DMS79 treated with DMSO at 0.1 percent for 48 hours (cell line): ENCODE measurements around the gene ZNF613.
"Not testable (repeated sequence)": the region's sequence is repeated elsewhere in the genome, so short reads cannot be mapped to it uniquely, and the experiment has no call there.

Experiments used
- DNase-seq: peaks from one replicate; lab custom pipeline; 2025; lab: John Stamatoyannopoulos, UW

Gene ZNF613

DNA sequence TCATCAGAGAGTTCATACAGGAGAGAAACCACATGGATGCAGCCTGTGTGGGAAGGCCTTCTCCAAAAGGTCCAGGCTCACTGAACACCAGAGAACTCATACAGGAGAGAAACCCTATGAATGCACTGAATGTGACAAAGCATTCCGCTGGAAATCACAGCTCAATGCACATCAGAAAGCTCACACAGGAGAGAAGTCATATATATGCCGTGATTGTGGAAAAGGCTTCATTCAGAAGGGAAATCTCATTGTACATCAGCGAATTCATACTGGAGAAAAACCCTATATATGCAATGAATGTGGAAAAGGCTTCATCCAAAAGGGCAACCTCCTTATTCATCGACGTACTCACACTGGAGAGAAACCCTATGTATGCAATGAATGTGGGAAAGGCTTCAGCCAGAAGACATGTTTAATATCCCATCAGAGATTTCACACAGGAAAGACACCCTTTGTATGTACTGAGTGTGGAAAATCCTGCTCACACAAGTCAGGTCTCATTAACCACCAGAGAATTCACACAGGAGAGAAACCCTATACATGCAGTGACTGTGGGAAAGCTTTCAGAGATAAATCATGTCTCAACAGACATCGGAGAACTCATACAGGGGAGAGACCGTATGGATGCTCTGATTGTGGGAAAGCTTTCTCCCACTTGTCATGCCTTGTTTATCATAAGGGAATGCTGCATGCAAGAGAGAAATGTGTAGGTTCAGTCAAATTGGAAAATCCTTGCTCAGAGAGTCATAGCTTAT, 17.7 kb downstream of the ZNF613 start:
- DNase-seq: no peak

DNA sequence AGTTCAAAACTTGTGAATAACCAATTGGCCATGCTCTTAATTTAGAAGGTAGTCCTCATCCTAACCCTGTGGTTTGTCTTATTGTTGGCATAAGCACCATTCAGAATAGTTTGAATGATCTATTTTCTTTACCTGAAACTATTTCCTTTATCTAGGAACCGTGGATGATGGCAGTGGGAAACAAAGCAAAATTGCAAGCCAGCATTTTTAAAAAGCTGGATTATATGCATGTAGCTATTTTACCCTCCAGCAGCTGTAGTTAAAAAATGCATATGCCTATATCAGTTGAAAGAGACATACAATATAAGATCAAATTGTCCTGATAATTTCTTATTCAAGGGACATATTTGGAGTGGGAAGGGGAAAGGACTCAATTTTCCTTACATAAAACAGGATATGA, 19.3 kb downstream of the ZNF613 start:
- no peak for DNase-seq

DNA sequence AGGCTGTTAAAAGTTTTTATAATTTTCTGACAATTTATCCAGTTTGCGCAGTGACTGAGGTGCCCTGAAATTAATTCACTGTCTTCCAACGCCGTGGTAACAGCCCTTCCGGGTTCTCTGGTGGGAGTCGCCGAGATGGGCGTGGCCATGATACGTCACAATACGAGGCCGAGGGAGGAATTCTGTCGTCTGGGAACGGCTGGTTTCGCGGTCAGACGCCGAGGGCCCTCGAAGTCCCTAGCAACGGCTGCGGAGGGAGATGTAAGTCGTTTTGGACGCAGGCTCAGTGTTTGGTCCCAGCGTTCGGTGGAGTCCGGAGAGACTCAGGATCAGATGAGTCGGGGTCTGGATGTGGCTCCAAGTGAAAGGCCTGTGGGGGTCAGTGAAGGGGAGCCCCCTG, 21.7 kb downstream of the ZNF613 start:
- no peak for DNase-seq

DNA sequence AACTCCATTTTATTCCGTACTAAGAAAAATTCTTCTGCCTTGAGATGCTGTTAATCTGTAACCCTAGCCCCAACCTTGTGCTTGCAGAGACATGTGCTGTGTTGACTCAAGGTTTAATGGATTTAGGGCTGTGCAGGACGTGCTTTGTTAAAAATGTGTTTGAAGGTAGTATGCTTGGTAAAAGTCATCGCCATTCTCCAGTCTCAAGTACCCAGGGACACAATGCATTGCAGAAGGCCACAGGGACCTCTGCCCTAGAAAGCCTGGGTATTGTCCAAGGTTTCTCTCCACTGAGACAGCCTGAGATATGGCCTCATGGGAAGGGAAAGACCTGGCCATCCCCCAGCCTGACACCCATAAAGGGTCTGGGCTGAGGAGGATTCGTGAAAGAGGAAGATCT, 30.6 kb downstream of the ZNF613 start:
- DNase-seq: not testable (repeated sequence)

DNA sequence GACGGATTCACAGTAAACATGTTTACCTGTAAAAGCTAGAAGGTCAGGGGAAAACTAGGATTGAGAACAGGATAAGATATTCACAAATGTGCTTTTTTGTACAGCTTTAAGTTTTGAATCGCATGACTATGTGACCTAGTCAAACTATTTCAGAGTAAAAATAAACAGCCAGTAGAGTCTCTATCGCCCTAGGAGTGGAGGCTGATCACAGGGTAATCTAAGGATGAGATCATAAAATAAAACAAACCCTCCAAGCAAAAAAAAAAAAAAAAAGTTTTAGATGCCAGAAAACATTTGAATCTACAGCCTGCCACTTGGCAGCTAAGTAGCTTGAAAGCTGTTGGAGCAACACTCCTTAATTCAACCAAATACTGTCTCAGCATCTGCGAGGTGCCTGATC, 32.5 kb downstream of the ZNF613 start:
- DNase-seq: no peak

DNA sequence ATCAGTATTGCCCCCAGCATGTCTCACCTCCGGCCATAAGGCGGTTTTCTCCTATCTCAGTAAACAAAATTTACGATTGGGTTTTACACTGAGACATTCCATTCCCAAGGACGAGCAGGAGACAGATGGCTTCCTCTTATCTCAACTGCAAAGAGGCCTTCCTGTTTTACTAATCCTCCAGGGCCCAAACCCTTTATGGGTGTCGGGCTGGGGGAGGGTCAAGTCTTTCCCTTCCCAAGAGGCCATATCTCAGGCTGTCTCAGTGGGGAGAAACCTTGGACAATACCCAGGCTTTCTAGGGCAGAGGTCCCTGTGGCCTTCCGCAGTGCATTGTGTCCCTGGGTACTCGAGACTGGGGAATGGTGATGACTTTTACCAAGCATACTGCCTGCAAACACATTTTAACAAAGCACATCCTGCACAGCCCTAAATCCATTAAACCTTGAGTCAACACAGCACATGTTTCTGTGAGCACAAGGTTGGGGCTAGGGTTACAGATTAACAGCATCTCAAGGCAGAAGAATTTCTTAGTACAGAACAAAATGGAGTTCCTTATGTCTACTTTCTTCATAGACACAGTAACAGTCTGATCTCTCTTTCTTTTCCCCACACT, 33.5 kb downstream of the ZNF613 start:
- not testable (repeated sequence) for DNase-seq

DNA sequence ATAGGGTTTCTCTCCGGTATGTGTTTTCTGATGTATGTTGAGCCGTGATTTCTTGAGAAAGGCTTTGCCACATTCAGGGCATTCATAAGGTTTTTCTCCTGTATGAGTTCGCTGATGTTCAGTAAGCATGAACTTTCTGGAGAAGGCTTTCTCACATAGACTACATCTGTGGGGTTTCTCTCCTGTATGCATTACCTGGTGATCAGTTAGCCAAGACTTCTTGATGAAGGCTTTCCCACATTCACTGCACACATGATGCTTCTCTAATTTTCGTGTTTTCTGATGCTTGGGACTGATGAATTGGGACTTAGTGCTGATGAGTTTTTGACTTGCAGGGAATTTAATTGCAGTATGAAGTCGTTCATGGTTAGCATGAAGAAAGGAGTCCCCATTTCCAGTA, 38.3 kb downstream of the ZNF613 start:
- DNase-seq: no peak

DNA sequence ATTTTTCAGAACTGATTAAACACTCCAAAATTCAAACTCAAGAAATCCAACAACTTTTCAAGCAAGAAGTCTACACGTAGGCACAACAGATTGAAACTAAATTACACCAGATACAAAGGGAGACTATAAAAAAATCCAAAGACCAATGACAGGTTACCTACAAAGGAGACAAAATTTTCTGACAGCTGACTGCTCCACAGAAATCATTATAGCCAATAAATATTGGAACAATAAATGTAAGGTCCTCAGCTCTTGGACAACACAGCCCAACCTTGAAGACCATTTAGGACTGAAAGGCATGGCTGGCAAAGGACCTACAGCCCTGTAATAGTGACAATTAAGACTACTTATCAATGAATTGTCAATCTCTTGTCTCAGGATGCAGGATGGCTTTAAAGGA, 43.4 kb downstream of the ZNF613 start:
- DNase-seq: no peak

DNA sequence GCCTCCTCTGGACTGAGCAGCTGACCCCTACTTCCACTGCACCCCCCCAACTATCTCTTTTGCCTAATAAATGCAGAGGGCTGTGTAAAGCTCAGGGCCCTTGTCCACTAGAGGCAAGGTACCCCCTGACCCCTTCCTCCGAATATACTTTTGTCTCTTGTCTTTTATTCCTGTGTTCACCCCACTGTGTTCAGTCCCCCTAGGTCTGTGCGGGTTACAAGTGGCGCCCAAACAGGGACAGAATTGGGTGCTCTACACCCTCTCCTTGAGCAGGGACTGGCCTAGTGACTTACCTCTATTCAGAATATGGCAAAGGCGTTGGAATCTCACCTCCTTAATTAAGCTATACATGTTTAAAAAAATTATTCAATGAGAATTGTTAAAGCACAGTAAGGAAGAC, 44.4 kb downstream of the ZNF613 start:
- DNase-seq: no peak

DNA sequence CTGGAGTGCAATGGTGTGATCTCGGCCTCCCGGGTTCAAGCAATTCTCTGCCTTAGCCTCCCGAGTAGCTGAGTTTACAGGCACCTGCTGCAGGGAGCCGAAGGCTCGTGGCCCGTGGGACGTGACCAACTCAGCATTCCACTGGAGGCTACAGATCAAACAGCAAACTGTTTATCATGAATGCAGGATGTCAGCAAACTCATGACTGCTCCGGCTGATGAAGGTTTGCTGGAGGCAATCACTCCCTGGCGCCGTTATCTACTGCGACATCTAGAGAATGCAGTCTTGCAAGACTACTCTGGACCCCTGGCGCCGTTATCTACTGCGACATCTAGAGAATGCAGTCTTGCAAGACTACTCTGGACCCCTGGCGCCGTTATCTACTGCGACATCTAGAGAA, 48.5 kb downstream of the ZNF613 start:
- not testable (repeated sequence) for DNase-seq

DNA sequence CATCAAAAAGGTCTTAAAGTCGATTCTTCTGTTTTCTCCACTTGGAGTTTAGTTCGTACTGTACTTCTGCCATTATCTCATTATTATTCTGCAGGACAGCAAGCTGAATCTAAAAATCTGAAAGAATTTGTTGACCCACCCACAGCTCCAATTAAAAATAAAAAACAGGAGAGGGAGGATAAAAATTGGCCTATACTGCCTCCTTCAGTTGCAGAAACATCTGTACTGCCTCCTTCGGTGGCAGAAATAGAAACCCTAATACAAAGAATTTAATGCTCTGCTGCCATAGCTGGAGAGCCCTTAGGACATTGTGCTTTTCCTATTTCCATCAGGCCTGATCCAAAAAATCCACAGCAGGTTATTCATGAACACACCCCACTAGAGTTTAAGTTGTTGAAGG, 49.6 kb downstream of the ZNF613 start:
- no peak for DNase-seq

DNA sequence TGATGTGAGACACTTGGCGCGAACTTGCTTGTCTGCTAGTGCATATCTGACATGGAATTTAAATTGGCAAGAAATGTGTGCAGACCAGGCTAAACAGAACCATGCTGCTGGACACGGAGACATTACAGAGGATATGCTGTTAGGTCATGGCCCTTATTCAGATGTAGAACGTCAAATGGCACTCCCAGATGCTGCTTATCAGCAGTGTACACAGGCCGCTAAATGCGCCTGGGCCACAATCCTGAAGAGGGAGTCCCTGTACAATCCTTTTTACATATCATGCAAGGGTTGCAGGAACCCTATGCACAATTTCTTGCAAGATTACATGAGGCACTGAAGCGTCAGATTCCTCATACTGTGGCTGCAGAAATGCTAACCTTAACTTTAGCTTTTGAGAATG, 50.1 kb downstream of the ZNF613 start:
- no peak for DNase-seq

DNA sequence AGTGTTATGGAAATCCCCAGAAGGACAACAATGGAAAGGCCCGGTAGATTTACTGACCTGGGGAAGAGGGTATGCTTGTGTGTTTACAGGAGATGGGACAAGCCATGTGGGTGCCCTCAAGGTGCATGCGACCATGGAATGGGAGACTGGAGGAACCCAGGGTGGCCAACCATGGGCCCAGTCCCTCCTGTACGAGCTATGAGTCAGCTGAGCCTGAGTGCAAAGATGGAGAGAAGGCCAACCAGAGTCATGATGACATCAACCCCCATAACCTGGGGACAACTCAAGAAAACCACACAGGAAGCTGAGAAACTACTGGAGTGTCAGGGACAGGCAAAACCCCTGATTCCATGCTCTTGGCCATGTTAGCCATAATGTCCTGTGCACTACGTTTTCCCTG, 51.6 kb downstream of the ZNF613 start:
- DNase-seq: no peak

DNA sequence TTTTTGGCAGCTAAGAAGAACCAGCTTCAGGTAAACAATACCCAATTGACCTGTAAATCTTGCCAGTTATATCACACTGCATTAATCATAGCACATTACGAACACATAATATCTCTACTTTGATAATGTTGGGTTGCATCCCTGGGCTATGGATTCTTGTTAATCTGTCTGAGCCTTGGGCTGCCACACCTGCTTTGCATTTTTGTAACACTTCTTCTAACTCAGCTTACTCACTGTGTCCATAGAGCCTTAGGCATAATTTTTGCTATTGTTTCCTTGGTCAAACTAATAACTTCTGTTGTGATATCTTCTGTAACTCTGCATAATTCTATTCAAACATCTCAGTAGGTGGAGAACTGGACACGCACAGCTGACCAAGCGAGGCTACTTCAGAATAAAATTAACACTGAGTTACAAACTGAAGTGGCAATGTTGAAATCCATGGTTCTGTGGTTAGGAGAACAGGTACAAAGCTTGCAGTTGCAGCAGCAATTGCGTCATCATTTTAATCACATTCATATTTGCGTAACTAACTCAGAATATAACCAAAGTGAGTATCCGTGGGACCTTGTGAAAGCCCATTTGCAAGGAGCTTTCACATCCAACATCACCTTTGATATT, 53.0 kb downstream of the ZNF613 start:
- DNase-seq: no peak

DNA sequence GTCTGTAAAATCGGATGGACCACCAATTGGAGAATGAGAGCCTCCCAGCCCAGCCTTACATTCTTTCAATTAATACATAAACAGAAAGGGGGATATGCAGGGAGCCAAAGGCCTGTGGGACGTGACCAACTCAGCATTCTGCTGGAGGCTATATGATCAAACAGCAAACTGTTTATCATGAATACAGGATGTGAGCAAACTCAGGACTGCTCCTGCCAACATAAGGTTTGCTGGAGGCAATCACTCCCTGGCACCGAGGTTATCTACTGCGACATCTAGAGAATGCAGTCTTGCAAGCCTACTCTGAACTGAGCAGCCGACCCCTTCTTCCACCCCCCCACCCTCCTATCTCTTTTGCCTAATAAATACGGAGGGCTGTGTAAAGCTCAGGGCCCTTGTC, 53.7 kb downstream of the ZNF613 start:
- DNase-seq: not testable (repeated sequence)

DNA sequence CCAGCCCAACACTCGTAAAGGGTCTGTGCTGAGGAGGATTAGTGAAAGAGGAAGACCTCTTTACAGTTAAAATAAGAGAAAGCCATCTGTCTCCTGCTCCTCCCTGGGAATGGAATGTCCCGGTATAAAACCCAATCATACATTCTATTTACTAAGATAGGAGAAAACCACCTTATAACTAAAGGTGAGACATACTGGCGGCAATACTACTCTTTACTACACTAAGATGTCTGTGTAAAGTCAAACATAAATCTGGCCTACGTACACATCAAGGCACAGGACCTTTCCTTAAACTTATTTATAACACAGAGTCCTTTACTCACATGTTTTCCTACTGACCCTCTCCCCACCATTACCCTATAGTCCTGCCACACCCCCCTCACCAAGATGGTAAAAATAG, 56.1 kb downstream of the ZNF613 start:
- DNase-seq: no peak

DNA sequence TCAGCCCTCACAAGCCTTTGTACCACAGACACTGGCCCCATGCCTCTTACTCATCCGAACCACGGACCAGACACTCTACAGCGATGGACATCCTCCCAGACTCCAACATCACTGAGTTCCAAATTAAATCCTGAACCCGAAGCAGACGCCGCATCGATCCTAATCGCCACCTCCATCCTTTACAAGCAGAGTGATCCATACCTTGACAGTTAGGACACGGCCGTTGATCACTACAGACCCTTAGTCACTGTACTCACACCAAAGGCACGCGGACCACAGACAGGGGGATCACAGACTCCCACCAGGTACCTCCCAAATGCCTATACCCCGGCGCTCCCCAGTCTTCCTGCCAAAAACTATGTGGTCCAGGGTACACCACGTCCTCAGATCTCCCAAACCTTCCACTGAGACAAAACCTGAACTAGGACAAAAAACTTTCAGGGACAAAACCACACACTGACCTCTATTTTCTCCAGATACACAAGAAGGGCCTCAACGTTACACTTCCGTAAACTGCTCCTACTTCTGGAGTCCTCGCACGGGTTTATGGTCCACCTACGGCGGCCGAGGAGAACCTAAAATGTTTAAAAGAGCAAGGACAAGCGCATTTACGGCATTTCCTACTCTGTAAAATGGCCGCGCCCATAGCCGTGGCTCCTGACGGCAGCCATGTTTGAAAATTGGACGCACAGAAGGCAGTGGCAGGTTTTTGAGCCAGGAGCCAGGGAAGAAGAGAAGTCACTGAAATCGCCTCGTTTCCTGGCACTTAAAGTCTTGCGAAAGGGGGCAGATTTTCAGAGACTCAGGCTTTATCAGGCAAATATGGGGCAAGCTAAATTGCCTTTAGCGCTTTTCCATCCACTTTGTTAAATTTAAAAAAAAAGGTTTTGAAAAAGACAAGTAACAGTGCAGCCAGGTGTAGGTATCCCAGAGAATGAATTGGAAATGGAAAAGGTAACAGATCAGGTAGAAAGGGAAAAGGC, 59.3 kb downstream of the ZNF613 start, which contains the start of gene ZNF350:
ZNF350 (minus strand) TSS at position 532 of the 983 bp plus-strand sequence. CDS start 12,480 bp downstream, outside the sequence.
- DNase-seq: peak; percentile 69

DNA sequence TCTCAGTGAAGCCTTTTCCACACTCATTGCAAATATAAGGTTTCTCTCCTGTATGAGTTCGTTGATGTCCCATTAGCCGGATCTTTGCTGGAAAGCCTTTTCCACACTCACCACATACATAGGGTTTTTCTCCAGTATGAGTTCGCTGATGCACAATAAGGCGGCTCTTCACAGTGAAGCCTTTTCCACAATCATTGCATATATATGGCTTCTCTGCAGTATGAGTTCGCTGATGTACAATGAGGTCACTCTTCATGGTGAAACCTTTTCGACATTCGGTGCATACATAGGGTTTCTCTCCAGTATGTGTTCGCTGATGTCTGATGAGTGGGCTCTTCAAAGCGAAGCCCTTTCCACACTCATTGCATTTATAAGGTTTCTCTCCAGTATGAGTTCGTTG, 66.2 kb downstream of the ZNF613 start:
- no peak for DNase-seq

DNA sequence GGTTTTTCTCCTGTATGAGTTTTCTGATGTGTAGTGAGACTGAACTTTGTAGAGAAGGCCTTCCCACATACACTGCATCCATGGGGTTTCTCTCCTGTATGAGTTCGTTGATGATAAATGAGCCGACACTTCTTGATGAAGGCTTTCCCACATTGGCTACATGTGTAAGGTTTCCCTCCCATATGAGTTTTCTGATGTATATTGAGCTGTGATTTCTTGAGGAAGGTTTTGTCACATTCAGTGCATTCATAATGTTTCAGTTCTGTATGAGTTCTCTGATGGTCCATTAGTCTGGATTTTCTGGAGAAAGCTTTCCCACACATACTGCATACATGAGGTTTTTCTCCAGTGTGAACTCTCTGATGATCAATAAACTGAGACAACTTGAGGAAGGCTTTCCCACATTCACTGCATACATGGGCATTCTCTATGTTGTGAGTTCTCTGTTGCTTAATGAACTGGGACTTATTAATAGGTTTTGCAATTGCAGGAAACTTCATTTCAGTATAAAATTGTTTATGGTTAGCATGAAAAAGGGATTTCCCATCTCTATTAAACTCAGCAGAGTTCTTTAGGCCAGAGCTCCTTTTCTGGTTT, 66.9 kb downstream of the ZNF613 start:
- no peak for DNase-seq
